Pulmonary artery endothelial cell (primary cell): Measurements from ENCODE around the gene CCN5. TPM values are rescaled to one million over a fixed set of nuclear protein-coding genes. Genes with fewer than 3 reads are reported as not detected.

Source experiments
- total RNA-seq: library from RNA; depleted of rRNA; stranded (reverse); fragments of >200 nt; gene quantifications from 2 replicates; pipeline ENCODE4 v1.2.3, GENCODE V29; 2014

Gene CCN5
- total RNA-seq, 1 donor from 2014 or later, result not detected

Other genes with a start within 250 kb of the CCN5 start
- 4.7 and 5.8 TPM in 2 replicates for gene TTPAL, start 239.5 kb upstream of the CCN5 start, total RNA-seq
- 79.7 and 97.2 TPM in 2 replicates for gene SERINC3, start 193.3 kb upstream of the CCN5 start, total RNA-seq
- gene PKIG, start 132.8 kb upstream of the CCN5 start, total RNA-seq, result 179 and 326 TPM in 2 replicates
- gene ADA, start 63.7 kb upstream of the CCN5 start, total RNA-seq, result 16.7 and 22.4 TPM in 2 replicates
- gene KCNK15, start 30.5 kb downstream of the CCN5 start, total RNA-seq, result not detected in 2 replicates
- not detected in 2 replicates for gene RIMS4, start 95.2 kb downstream of the CCN5 start, total RNA-seq
- 129 and 135 TPM in 2 replicates for gene YWHAB, start 170.3 kb downstream of the CCN5 start, total RNA-seq
- gene PABPC1L, start 194.7 kb downstream of the CCN5 start, total RNA-seq, result 1.6 and 3.3 TPM in 2 replicates
- gene TOMM34, start 245.0 kb downstream of the CCN5 start, total RNA-seq, result 38.0 and 39.2 TPM in 2 replicates